Cardiac septum (tissue), 1 donor: ENCODE data around the gene SLC25A19. TPM values are rescaled to one million over a fixed set of nuclear protein-coding genes. Genes with fewer than 3 reads are reported as not detected.

Source experiments
- DNase-seq: peaks from one replicate; pipeline ENCODE4 v3.0.0-alpha.2; 2020; ENCODE audit warnings: low spot score
- intact Hi-C: fragments of 100-400 bp; cut with DNase I; formaldehyde crosslinking; loops from one replicate; pipeline ENCODE4 v1.14.0; 2022
- total RNA-seq: library from RNA; stranded (reverse); fragmentation: NEBNext Ultra II Directional; extraction: Animal tissue kit (Norgen Biotek cat#: 25700); gene quantifications from one replicate; pipeline ENCODE4 v1.2.1, GENCODE V29; 2021
- donor health status: DM: no; HTN: no; CAD: no.

Gene SLC25A19
- total RNA-seq, 1 donor from 2014 or later, result 8.5 TPM

- DNase-seq, result no peak
- intact Hi-C loops, result no loop called here
Observed at GRCh38 chr17:75231071-75231470, 58.2 kb downstream of the SLC25A19 start.

- intact Hi-C loops, result no loop called here
Observed at GRCh38 chr17:75228847-75229246, 60.4 kb downstream of the SLC25A19 start.

GRCh38 chr17:75228305-75228704, 60.9 kb downstream of the SLC25A19 start:
- DNase-seq, result no peak
- intact Hi-C loops, result no loop called here

More at GRCh38 chr17:75228847-75229246, 60.4 kb downstream of the SLC25A19 start:
- no peak for DNase-seq

- intact Hi-C loops, result no loop called here
- no peak for DNase-seq
Observed at GRCh38 chr17:75227729-75228128, 61.5 kb downstream of the SLC25A19 start.

GRCh38 chr17:75225016-75225415, 64.2 kb downstream of the SLC25A19 start:
- intact Hi-C loops, result no loop called here

More at GRCh38 chr17:75225016-75225415, 64.2 kb downstream of the SLC25A19 start:
- no peak for DNase-seq

Other genes starting within 250 kb of the SLC25A19 start
- gene ATP5PD, start 242.5 kb downstream of the SLC25A19 start, total RNA-seq, result 616 TPM
- gene KCTD2, start 242.2 kb downstream of the SLC25A19 start, total RNA-seq, result 43.2 TPM
- gene SLC16A5, start 201.5 kb downstream of the SLC25A19 start, total RNA-seq, result 22.7 TPM
- gene ARMC7, start 179.5 kb downstream of the SLC25A19 start, total RNA-seq, result 8.0 TPM
- 27.7 TPM for gene NT5C, start 157.7 kb downstream of the SLC25A19 start, total RNA-seq
- gene JPT1, start 134.9 kb downstream of the SLC25A19 start, total RNA-seq, result 15.2 TPM
- gene SUMO2, start 106.5 kb downstream of the SLC25A19 start, total RNA-seq, result 214 TPM
- 26.3 TPM for gene NUP85, start 83.8 kb downstream of the SLC25A19 start, total RNA-seq
- gene GGA3, start 27.8 kb downstream of the SLC25A19 start, total RNA-seq, result 24.2 TPM
- 102 TPM for gene MRPS7, start 27.6 kb downstream of the SLC25A19 start, total RNA-seq
- gene MIF4GD, start 18.2 kb downstream of the SLC25A19 start, total RNA-seq, result 18.1 TPM
- 57.1 TPM for gene GRB2, start 116.2 kb upstream of the SLC25A19 start, total RNA-seq
- gene TMEM94, start 167.2 kb upstream of the SLC25A19 start, total RNA-seq, result 56.6 TPM
- 48.2 TPM for gene CASKIN2, start 226.1 kb upstream of the SLC25A19 start, total RNA-seq
- 7.7 TPM for gene TSEN54, start 227.1 kb upstream of the SLC25A19 start, total RNA-seq
- gene LLGL2, start 236.3 kb upstream of the SLC25A19 start, total RNA-seq, result 4.7 TPM